Activated naive CD4-positive, alpha-beta T cell (primary cell): ENCODE results near the gene MTUS2.
"Not testable (repeated sequence)": the region's sequence is repeated elsewhere in the genome, so short reads cannot be mapped to it uniquely, and the experiment has no call there.

Source experiments
- DNase-seq, 4 experiments: peaks; one replicate each; lab custom pipeline; 2025; lab: John Stamatoyannopoulos, UW

The MTUS2 gene

DNA sequence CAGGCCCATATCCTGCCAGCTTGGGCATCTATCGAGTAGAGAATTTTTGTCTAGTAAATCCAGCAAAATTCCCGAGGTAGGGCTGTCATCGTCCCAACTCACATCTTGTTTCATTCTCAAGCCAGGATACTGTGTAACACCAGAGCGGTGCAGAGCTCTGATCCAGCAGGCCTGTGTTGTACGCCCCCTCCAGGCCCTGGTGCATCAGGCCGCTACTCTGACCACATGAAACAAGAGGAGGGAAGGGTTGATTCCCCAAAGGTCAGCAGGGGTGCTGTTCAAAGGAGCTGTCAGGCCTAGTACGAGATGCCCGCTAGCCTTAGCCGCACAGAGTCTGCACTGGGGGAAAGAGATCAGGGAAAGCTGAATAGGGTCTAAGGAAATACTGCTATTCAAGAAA is 499.3 kb downstream of the MTUS2 start:
- no peak for DNase-seq

DNA sequence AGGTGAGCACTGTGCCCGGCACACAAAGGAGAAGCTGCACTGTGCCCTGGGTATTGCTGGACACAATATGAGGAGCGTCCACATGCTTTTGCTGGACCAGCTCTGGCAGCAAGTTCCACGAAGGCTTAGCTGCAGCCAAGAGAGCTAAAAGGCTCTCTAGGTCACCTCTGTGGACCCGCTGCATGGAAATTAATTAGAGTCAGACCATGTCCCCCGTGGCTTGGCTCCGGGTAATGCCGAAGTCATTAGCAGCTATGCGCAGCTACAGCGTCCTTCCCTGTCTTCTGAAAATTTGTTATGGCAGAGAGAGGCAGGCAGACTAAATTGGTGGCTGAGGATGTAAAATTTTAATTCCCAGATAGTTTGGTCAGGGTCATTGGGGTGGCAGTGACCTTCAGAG is 503.8 kb downstream of the MTUS2 start:
- no peak for DNase-seq

DNA sequence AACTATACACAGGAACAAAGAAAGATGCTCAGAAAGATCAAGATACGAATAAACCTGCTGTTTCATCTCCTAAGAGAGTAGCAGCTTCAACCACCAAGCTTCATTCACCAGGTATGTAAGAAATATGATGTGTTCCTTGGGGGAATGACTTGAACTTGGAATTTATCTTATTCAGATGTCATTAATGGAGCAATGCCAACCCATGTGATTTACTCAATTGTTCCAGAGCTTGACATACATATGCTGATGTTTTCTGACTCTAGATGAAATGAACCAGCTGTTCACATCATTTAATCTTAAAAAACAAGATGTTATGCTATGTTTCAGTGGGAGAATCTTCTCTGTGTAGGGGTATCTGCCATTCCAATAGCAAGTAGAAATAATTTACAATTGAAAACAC is 504.5 kb downstream of the MTUS2 start:
- DNase-seq: no peak

DNA sequence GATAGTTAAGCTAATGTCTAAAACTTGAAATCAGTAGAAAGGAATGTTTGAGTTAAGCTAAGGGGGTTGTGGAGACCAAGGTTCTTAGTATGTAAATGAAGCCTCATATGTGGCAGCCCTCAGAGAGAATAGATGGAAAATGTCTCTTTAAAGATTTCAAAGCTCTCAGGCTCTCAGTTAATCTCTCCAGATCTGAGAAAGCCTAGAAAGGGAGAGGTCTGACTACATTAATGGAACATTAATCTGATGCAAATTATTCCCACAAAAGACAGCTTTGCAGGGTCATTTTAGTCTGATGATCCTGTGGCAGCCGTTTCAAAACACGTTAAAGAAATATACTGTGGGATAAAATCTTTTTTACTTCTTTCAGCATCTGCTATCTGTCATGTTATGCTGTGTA is 508.4 kb downstream of the MTUS2 start:
- DNase-seq: no peak

DNA sequence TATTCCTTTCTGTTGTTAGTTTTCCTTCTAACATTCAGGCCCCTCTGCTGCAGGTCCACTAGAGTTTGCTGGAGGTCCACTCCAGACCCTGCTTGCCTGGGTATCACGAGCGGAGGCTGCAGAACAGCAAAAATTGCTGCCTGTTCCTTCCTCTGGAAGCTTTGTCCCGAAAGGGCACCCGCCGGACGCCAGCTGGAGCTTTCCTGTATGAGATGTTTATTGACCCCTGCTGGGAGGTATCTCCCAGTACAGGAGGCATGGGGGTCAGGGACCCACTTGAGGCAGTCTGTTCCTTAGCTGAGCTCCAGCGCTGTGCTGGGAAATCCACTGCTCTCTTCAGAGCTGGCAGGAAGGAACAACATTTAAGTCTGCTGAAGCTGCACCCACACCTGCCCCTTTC is 516.2 kb downstream of the MTUS2 start:
- no peak for DNase-seq

DNA sequence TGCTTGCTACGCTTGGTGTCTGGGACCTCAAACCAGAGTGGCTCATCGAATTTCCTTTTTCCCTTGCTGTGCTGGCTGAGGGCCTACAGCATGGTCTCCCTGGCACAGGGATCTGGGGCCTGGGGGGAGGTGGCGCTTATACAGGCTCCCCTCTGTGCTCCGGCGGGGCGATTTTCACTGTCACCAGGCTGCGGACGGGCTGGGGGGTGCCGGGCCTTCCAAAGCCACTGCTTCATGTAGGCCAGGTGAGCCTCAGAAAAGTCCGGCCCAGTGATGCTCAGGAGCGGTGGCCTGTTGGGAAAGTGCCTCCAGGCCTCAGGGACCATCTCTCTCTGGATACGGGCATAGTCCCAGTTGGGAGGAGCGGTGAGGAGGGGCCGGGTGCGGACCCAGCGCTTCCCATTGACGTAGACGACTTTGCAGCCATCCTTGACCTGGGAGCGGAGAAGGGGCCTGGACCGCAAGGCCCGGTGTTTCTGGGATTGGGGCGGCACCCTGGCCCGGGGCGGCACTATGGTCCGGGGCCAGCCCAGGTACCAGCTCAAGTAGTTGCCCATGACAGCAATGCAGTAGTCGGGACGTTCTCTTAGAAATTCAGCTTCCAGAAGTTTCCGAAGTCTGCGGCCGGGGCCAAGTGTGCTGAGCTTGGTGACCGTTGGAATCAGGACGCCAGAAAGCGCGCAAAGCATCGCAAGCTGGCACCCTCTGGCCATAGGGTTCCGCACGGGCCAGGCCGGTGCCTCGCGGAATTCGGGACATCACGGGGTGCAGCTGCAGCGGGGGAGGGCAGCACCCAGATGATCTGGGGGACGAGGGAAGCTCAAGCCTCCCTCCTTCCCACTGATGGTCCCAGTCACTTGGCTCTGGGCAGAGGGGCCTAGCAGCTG is 519.5 kb downstream of the MTUS2 start:
- no peak for DNase-seq

DNA sequence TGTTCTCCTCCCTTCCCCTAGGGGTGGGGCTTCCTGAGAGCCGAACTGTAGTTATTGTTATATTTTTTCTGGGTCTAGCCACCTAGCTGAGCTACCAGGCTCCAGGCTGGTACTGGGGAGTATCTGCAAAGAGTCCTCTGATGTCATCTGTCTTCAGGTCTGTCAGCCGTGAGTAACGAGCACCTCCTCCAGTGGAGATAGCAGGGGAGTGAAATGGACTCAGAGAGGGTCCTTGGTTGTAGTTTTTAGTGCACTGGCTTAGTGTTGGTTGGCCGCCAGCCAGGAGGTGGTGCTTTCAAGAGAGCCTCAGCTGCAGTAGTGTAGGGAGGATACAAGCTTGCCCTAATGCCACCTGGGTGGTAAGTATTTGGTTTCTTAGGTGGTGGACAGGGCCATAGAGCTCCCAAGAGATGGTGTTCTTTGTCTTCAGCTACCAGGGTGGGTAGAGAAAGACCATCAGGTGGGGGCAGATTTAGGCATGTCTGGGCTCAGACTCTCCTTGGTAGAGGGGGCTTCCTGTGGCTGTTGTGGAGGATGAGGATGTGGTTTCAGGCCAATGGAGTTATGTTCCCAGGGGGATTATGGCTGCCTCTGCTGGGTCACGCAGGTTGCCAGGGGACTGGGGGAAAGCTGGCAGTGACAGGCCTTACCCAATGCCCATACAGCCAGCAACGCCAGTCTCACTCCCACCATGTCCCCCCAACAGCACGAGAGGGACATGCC is 525.9 kb downstream of the MTUS2 start:
- DNase-seq: not testable (repeated sequence)

DNA sequence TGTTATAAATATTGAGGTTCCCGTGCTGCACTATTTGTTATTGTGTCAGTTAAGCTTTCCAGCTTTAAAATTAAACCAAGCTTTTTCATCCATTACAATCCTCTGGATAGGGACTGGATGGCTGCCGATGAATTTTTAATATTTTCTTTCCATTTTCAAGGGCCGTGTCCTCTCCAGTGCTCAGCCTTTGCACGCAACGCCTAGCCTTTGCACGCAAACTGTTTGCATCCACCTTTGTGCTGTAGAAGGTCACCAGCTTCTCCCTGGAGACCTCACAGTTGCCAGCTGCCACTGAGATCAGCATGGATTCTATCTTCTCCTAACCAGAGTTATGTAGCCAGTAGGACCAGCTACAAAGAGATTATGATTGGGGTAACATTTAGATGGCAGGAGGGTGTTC is 534.9 kb downstream of the MTUS2 start:
- DNase-seq: no peak

DNA sequence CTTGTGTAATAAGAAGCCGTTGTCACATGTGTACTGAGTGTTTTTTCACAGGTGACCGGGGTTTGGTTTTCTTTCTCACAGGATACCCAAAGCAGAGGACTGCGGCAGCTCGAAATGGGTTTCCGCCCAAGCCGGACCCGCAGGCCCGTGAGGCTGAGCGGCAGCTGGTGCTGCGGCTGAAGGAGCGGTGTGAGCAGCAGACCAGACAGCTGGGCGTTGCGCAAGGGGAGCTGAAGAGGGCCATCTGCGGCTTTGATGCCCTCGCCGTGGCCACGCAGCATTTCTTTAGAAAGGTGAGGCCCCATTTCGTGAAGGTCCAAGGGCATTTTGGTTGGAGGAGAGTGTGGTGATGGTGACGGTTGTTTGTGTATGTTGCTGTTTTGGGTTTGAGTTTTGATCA is 539.0 kb downstream of the MTUS2 start:
- DNase-seq: no peak

DNA sequence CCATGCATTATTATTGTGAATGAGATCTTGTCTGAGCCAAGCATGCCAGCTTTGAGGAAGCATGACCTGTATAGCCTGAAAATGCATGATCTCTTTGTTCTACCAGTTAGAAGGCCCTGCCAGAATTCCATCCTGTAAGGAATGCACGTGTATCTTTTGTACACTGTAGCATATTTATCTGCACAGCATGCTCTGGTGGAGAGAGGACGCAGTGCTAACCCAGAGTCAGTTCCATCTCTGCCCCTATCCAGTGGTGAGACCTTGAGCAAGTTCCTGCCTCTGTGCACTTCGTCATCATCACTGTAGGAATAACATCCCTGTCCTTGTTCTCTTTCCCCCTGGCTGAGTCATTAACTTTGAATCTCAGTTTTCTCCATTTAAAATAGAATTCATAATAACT is 541.6 kb downstream of the MTUS2 start:
- DNase-seq: no peak

DNA sequence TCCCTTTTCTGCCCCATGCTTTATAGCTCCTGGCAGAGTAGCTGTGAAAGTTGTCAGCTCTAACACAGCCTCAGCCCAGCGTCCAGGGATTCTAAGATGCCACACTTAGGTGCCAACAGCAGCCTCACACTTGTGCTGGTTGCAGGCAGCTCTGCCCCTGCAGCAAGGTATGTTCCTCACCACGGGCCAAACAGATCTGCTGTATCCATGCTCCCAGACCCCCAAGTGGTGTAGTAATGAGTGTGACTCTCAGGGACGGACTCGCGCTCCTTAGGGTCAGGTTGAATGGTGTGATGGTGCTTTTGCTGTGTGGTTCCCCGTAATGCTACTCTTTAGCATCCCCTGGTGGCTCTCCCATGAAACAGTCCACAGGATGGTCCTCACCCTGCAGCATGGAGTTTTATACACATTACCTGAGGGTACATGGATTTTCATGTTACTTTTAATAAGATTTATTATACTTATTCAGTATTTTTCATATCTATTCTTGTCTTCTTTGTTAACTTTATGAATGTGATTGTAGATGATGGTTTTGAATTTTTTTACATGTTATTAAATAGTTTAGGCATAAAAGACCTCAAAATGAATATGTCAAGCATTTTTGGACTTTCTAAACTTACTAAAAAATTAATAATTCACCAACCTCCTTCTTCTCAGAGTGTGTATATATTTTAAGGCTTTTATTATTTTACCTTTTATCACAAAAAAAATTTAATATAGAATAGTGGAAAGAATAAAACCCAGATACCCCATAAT is 542.9 kb downstream of the MTUS2 start:
- no peak for DNase-seq

DNA sequence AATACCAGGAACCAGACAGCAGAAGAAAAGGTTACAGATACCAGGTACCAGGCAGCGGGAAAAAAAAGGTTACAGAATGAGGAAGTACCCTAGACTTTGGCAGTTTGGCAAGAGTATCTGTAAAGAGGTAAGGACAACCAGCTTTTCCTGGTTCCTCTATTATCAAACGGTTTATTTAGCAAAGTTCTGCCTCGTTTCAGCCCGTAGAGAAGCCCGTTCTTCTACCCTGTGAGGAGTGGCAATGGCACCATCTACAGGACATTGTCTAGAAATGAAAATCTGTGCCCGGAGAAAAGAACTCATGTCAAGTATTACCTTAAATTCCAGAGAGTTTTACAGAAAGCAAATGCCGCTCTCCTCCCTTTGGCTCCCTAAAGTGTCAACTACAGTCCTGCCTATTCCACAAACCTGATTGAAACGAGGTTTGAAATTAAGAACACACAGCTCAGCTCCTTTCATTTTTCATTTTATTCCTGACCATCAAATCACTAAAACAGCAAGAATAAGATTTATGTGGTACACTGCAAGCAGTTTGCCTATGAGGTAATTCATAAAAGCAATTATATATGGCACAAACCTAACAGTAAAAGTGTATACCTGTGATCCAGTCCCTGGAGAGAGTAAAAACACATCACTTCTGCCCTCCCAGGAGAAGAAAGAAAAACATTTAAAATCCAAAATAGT is 549.1 kb downstream of the MTUS2 start:
- no peak for DNase-seq

DNA sequence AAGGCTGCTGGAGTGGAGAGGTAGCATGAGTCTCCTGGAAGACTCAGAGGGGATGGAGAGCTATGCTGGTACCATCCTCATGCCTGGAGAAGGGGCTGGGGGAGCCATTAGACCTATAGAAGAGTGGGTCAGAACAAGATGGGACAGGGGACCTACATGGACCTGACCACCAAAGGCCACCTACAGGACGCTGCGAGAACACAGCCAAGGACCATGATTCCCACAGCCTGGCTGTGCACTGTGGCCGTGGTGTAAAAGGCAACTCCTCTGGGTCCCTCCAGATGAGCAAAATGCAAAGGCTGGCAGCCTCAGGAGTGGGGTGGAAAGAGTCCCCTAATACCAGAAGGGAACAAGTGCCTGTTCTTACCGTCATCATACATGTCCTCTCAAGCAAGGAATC is 559.1 kb downstream of the MTUS2 start:
- no peak for DNase-seq

DNA sequence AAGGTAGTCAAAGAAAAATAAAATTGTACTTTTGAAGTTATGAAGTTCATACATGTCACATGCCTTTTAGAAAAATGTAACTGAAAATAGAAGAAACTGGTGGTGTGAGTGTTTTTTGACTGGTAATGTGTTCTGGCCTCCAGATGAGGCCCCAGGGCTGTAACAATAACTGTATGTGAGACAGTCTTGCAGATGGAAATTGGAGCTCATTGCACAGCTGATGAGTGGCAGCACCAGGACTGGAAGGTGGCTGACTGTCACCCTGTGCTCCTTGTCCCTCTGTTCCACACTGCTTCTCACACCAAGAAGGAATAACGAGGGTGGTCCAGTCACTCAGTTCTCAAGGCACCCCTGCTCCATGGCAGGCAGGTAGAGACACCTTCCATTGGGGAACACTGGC is 559.7 kb downstream of the MTUS2 start:
- no peak for DNase-seq

DNA sequence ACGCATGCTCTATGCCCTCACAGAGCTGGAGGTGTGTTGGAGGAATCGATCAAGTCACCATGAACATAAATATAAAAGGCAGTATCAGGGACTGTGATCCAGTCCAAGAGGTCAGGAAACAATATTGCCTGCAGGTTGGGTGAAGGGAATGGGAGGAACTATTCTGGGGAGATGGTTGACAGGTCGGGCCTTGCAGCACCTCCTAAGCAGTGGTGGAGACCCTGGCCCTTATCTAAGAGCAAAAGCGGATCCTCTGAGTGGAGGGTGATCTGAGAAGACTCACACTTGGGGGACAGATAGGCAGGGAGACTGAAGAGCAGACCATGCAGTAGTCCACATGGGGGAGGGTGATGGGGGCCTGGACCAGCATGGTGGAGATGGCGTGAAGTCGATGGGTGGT is 561.9 kb downstream of the MTUS2 start:
- no peak for DNase-seq

DNA sequence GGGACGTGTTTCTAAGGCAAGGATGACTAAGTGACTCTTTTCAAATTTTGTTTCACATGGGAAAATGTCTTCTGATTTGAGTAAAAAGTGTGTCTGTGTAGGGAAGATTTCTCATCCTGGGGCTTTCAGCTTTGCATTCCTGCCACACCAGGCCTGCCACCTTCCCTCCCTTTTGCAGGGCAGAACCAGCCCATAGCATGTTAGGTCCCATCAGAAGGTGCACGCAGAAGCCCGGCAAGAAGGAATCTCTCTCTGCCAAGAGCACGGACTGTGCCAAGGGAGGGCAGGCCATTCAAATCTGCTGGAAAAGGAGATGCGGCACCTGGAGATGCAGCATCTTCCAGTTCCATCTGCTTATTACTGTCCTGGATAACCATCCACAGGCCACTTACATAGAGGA is 563.3 kb downstream of the MTUS2 start:
- DNase-seq: no peak

DNA sequence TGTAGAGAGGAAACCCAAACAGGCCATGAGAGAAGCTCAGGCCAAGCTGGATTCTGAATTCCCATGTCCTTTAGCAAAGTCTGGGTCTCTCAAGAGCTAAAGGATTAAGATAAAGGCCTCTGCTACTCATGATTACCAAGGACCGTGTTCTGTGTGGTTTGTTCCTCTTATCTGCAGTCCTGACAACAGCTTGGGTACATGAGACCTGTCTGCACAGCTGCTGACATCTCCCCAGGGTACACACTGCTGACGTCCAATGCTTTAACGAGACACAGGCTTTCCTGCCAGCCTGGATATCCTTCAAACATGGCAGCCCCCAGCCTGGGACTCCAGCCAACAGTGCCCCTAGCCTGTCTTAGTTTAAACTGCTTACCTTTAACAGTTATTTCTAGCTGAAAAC is 564.3 kb downstream of the MTUS2 start:
- DNase-seq: no peak

DNA sequence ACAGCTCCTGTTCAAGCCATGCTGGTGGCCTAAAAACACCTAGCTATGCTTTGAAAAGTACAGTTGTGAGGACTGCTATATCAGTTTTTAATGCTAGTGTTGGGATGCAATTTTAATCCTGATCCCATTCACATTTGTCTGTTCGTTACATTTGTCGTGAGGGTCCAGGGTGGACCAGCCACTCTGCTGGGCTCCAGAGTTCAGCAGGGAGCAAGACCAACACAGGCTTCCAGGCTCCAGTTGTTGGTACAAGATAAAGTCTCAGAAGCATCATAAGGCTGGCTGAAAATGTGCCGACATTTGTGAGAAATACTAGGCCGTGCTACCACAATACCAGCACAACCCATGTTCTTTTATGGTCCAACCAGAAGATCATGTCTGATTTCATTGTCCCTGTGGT is 564.7 kb downstream of the MTUS2 start:
- DNase-seq: no peak

DNA sequence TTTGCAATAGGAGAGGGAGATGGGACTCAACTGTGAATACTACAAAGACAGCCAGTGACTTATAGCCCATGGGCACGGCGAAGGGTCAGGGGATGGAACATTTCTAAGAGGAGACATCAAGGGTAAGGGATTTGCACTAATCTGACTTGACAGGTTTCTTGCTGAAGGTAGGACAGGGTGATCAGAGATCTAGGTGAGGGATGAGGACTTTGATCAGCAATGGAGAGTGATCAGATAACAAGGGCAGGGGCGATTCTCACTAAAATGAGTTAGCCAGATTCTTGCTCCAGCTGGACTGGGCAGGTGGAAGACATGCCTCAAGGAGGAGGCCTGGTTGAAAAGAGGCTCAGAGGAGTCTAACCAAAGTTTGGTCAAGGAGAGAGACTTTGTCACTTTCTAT is 566.1 kb downstream of the MTUS2 start:
- DNase-seq: no peak

DNA sequence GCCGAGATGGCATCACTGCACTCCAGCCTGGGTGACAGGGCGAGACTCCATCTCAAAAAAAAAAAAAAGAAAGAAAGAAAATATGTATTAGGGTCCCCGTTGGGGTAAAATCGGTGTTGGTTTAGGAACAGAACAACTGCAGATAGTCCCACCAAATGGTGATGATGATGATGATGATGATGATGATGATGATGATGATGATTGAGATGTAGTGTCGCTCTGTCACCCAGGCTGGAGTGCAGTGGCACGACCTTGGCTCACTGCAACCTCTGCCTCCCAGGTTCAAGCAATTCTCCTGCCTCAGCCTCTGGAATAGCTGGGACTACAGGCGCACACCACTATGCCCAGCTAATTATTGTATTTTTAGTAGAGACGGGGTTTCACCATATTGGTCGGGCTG is 570.5 kb downstream of the MTUS2 start:
- not testable (repeated sequence) for DNase-seq

DNA sequence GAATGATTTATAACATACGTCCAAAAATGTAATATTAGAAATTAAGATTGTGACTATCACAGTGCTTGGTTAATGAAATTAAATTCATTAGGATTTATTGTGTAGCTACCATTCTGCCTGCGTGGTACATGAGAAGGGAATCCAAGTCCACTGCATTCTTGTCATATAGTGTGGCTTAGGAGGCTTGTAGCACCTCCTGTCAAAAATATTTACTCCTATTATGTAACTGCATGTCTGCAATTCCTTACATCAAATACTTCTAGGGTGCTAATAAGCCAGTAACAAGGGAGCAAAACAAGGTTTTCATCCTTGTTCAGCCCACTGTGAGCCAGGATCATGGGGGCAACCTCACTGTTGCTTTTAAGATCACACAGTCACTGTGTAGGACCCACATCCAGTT is 576.3 kb downstream of the MTUS2 start:
- DNase-seq: no peak

DNA sequence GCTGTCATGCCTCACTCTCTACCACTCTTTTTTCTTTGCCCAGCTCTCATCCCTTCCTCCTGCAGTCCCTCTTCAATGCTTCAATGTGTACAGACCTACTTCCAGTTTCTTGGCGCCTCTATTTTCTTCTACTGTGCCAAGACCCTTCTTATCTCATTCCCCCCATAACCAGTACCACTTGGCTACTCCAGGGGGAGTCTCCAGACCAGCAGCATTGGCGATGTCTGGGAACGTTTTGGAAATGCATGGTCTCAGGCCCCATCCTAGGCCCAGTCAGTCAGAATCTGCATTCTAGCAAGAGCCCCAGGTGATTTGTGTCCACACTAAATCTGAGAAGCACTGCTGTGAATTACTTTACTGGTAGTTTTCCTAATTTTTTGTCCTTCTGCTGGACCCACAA is 577.1 kb downstream of the MTUS2 start:
- no peak for DNase-seq
